K562 (cell line): ENCODE data around the gene SMCO3. TPM values are rescaled to one million over a fixed set of nuclear protein-coding genes. Genes with fewer than 3 reads are reported as not detected.

Experiments used
- ARID1B ChIP-seq: fragments of 450-650 bp; IDR thresholded peaks from 2 replicates; pipeline ENCODE4 v1.6.1; 2016; ENCODE audit warnings: antibody characterized with exemption, mild to moderate bottlenecking, inconsistent platforms
- CCNT2 ChIP-seq: IDR thresholded peaks from 2 replicates; pipeline ENCODE4 v1.6.1; 2011; ENCODE audit warnings: borderline replicate concordance, low read depth, mild to moderate bottlenecking, moderate library complexity, mixed read lengths, low read length; ENCODE audit not compliant: insufficient read length; ENCODE audit errors: extremely low read depth
- DPF2 ChIP-seq: fragments of 450-650 bp; IDR thresholded peaks from 2 replicates; pipeline ENCODE4 v1.6.1; 2016
- EHMT2 ChIP-seq: fragments of 450-650 bp; IDR thresholded peaks from 2 replicates; pipeline ENCODE4 v1.6.1; 2018; ENCODE audit warnings: antibody characterized with exemption
- EP300 ChIP-seq: IDR thresholded peaks from 2 replicates; pipeline ENCODE4 v1.6.1; 2012; ENCODE audit warnings: low read length, improper control_type of control experiment
- FOSL1 ChIP-seq: fragments of 200-800 bp; sonication (Bioruptor generic); conservative IDR thresholded peaks from 2 replicates; pipeline ENCODE4 v1.6.1; 2016; ENCODE audit warnings: missing genetic modification characterization, missing compliant biosample characterization
- FOXJ3 ChIP-seq: sonication (generic); formaldehyde crosslinking; IDR thresholded peaks from 2 replicates; pipeline ENCODE4 v1.4.0; 2020; ENCODE audit warnings: mild to moderate bottlenecking, missing genetic modification reagents
- KDM2B ChIP-seq: fragments of 250-450 bp; sonication (Bioruptor Pico); IDR thresholded peaks from 2 replicates; pipeline ENCODE4 v1.8.0; 2021; ENCODE audit warnings: mild to moderate bottlenecking, moderate library complexity
- KLF16 ChIP-seq: IDR thresholded peaks from 2 replicates; pipeline ENCODE4 v1.6.1; 2016; ENCODE audit warnings: antibody characterized with exemption
- L3MBTL2 ChIP-seq: fragments of 450-650 bp; IDR thresholded peaks from 2 replicates; pipeline ENCODE4 v1.6.1; 2016; ENCODE audit warnings: mild to moderate bottlenecking, moderate library complexity
- MTA3 ChIP-seq: fragments of 450-650 bp; formaldehyde crosslinking; IDR thresholded peaks from 2 replicates; pipeline ENCODE4 v1.6.1; 2017; ENCODE audit warnings: mild to moderate bottlenecking, borderline replicate concordance
- MYC ChIP-seq, 2 experiments: fragments of 250-450 bp in 1 of 2; sonication (Bioruptor Pico) in 1 of 2; IDR thresholded peaks; 2 replicates each; pipeline versions ENCODE4 v1.5.1 to v1.6.1; 2012 to 2021; ENCODE audit warnings: low read depth in 2 of 2, borderline replicate concordance in 1 of 2, improper control_type of control experiment in 1 of 2, low read length in 1 of 2, mild to moderate bottlenecking in 1 of 2, moderate library complexity in 1 of 2
- NRF1 ChIP-seq, 2 experiments: fragments of 450-650 bp; IDR thresholded peaks in 1 of 2; conservative IDR thresholded peaks in 1 of 2; 2 replicates each; pipeline ENCODE4 v1.6.1; 2014; ENCODE audit warnings: mild to moderate bottlenecking in 2 of 2
- PHF8 ChIP-seq: fragments of 200-600 bp; sonication (generic); IDR thresholded peaks from 2 replicates; pipeline ENCODE4 v1.6.1; 2012; ENCODE audit warnings: mixed run types, mild to moderate bottlenecking, inconsistent platforms, low read length, moderate library complexity, borderline replicate concordance
- RCOR1 ChIP-seq, 2 experiments: IDR thresholded peaks; 2 replicates each; pipeline ENCODE4 v1.6.1; 2012; ENCODE audit warnings: low read depth in 2 of 2, low read length in 2 of 2, borderline replicate concordance in 1 of 2, improper control_type of control experiment in 1 of 2
- SMAD2 ChIP-seq: fragments of 150-350 bp; IDR thresholded peaks from 2 replicates; pipeline ENCODE4 v1.6.1; 2014; ENCODE audit warnings: low read depth, mild to moderate bottlenecking, low read length
- SMARCE1 ChIP-seq: fragments of 450-650 bp; IDR thresholded peaks from 2 replicates; pipeline ENCODE4 v1.7.1; 2016; ENCODE audit warnings: mild to moderate bottlenecking
- SRSF3 ChIP-seq: fragments of 200-400 bp; formaldehyde crosslinking; IDR thresholded peaks from 2 replicates; pipeline ENCODE4 v1.6.1; 2016; ENCODE audit warnings: mild to moderate bottlenecking, low read length, moderate library complexity; ENCODE audit not compliant: insufficient read depth
- TAL1 ChIP-seq: fragments of 450-650 bp; IDR thresholded peaks from 2 replicates; pipeline ENCODE4 v1.6.1; 2016; ENCODE audit warnings: mild to moderate bottlenecking
- TCFL5 ChIP-seq: fragments of 250-450 bp; sonication (Bioruptor Pico); conservative IDR thresholded peaks from 2 replicates; pipeline ENCODE4 v1.6.1; 2021; ENCODE audit warnings: mild to moderate bottlenecking, moderate library complexity, matching md5 sums
- THRAP3 ChIP-seq: fragments of 450-650 bp; IDR thresholded peaks from 2 replicates; pipeline ENCODE4 v1.6.1; 2016; ENCODE audit warnings: mild to moderate bottlenecking, inconsistent platforms, borderline replicate concordance
- THRB ChIP-seq: fragments of 450-650 bp; formaldehyde crosslinking; conservative IDR thresholded peaks from 2 replicates; pipeline ENCODE4 v1.4.0; 2022; ENCODE audit warnings: mild to moderate bottlenecking, missing genetic modification characterization
- ZBTB26 ChIP-seq: fragments of 450-650 bp; formaldehyde crosslinking; IDR thresholded peaks from 2 replicates; pipeline ENCODE4 v1.4.0; 2022; ENCODE audit warnings: missing genetic modification characterization
- ZKSCAN1 ChIP-seq: fragments of 150-350 bp; IDR thresholded peaks from 2 replicates; pipeline ENCODE4 v1.6.1; 2016; ENCODE audit warnings: low read depth, low read length
- ZNF449 ChIP-seq: fragments of 250-450 bp; sonication (Bioruptor Pico); IDR thresholded peaks from 2 replicates; pipeline ENCODE4 v1.8.0; 2022; ENCODE audit warnings: moderate library complexity, mild to moderate bottlenecking, inconsistent platforms
- ZNF644 ChIP-seq: fragments of 200-800 bp; sonication (Bioruptor generic); IDR thresholded peaks from 2 replicates; pipeline ENCODE4 v1.6.1; 2016; ENCODE audit warnings: low read depth, missing genetic modification characterization, missing compliant biosample characterization
- ZNF766 ChIP-seq: fragments of 200-800 bp; sonication (Bioruptor generic); conservative IDR thresholded peaks from 2 replicates; pipeline ENCODE4 v1.6.1; 2016; ENCODE audit warnings: missing genetic modification characterization, missing compliant biosample characterization
- polyA plus RNA-seq, 8 experiments: library from polyadenylated mRNA; depleted of rRNA in 4 of 8; stranded (reverse) in 5 of 8; unstranded in 3 of 8; fragments of >200 nt; fragmentation: Nextera tagmentation in 2 of 8; fragmentation: Illumina TruSeq in 1 of 8; extraction: Ambion mirVana in 2 of 8; extraction: Trizol in 1 of 8; gene quantifications; 2 replicates each; pipeline versions ENCODE4 v1.2.1 to v1.2.3, GENCODE V29; 2011 to 2014; ENCODE audit warnings: inconsistent platforms in 1 of 8, missing spikeins in 1 of 8
- total RNA-seq, 7 experiments: library from RNA; depleted of rRNA in 6 of 7; stranded (reverse); fragments of >200 nt in 6 of 7; fragmentation: Illumina TruSeq in 2 of 7; extraction: Trizol in 2 of 7; gene quantifications; 2 replicates each; pipeline versions ENCODE4 v1.2.1 to v1.2.3, GENCODE V29; 2011 to 2021; ENCODE audit warnings: low replicate concordance in 1 of 7

The SMCO3 gene
- total and polyA plus RNA-seq, 9 of the 15 experiments (the other 6 are each of a cell fraction or from before 2014, with no cell fraction given) = 0.10 to 0.14 TPM; not detected in 7

- TF ChIP-seq NRF1 (conservative IDR thresholded peaks at IDR 0.05 in 1 of 2, IDR thresholded peaks at IDR 0.05 in 1 of 2) = peak; percentile 77 to 81
- no peak for TF ChIP-seq SRSF3
- TF ChIP-seq FOSL1 (tag) = 0 out of 2 replicates have a peak, but pooled peaks have one; percentile 17
- TF ChIP-seq L3MBTL2 = peak; percentile 20; the same call in 1 of the 2 replicates
- peak; percentile 71 for TF ChIP-seq TAL1
- no peak for TF ChIP-seq TCFL5 (CRISPR knock-in tag)
- TF ChIP-seq THRB (CRISPR knock-in tag) = no peak
- 0 out of 2 replicates have a peak, but pooled peaks have one; percentile 26 for TF ChIP-seq MTA3
- TF ChIP-seq CCNT2 = peak; percentile 66
- peak; percentile 65 for TF ChIP-seq KLF16
- TF ChIP-seq SMAD2 = no peak
- 0 out of 2 replicates have a peak, but pooled peaks have one; percentile 38 for TF ChIP-seq ZNF766 (CRISPR knock-in tag)
- no peak for TF ChIP-seq PHF8
- TF ChIP-seq ZBTB26 (CRISPR knock-in tag) = no peak
- TF ChIP-seq ZNF644 (tag) = 0 out of 2 replicates have a peak, but pooled peaks have one; percentile 38
- peak in 1 of 2 experiments; percentile 33; a peak in 1 of 4 replicates for TF ChIP-seq RCOR1 (IDR thresholded peaks at IDR 0.05; ENCODE audit: borderline replicate concordance in 1 of 2, low read depth in 2 of 2, low read length in 2 of 2)
- TF ChIP-seq ARID1B = peak; percentile 84
- TF ChIP-seq ZKSCAN1 = 0 out of 2 replicates have a peak, but pooled peaks have one; percentile 25
- no peak for TF ChIP-seq KDM2B
- 0 out of 2 replicates have a peak, but pooled peaks have one; percentile 14 for TF ChIP-seq MYC (IDR thresholded peaks at IDR 0.05; ENCODE audit: low read depth, low read length)
- no peak for TF ChIP-seq MYC (CRISPR knock-in tag; IDR thresholded peaks at IDR 0.05; ENCODE audit: borderline replicate concordance, low read depth)
- TF ChIP-seq SMARCE1 = 0 out of 2 replicates have a peak, but pooled peaks have one; percentile 29
- no peak for TF ChIP-seq THRAP3
- no peak for TF ChIP-seq FOXJ3 (CRISPR knock-in tag)
- TF ChIP-seq ZNF449 (CRISPR knock-in tag) = no peak
- peak; percentile 43; the same call in 1 of the 2 replicates for TF ChIP-seq EP300
- TF ChIP-seq DPF2 = peak; percentile 63
- 0 out of 2 replicates have a peak, but pooled peaks have one; percentile 15 for TF ChIP-seq EHMT2
Measured at GRCh38 chr12:14843425-14843887, 29.5 kb upstream of the SMCO3 start, which contains the start of gene ART4 (continued).
